Measurements from ENCODE around the gene RAPGEF6.

RAPGEF6 gene

DNA sequence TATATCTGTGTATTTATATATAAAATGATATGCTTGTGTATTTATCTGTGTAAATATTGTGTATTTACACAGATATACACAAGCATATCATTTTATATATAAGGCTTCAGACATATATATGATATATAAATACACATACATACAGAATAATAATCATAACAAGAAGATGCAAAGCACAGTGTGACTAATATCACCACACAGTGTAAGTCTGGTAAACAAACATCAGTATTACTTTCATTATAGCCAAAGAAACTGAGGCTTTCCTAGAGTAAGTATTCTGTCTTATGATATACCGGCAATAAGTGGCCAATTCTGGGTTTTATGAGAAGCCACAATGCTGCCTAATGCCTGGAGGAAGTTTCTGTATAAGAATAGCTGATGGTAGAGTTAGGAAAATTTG lies 29.9 kb upstream of the RAPGEF6 start:
- Histone ChIP-seq H3K4me3 (ENCODE audit: extremely low read depth, insufficient read depth, low read length, poor library complexity, severe bottlenecking) (no peak overlapping the region), H3K9me3 (ENCODE audit: control insufficient read depth, low read length) (no peaks in the 10 kb centered on the region), H3K4me1 (ENCODE audit: control insufficient read depth, insufficient read depth, low read length, poor library complexity, severe bottlenecking) (peaks cover 8% of the 10 kb centered on the region), H3K27ac (ENCODE audit: low read depth, low read length, severe bottlenecking) (no peak overlapping the region), H3K36me3 (ENCODE audit: control insufficient read depth, insufficient read depth, low read length) (peaks cover 44% of the 10 kb centered on the region)
- no CpG with 5 or more reads among the region's 1 CpG for WGBS, 2 experiments (ENCODE audit: insufficient coverage in 2 of 2)

- WGBS, 2 experiments (ENCODE audit: insufficient coverage in 2 of 2): 88% methylated on average over 1 of the region's 1 CpG; no CpG with 5 or more reads in 1 of the 2 experiments
- Histone ChIP-seq H3K4me1 (ENCODE audit: control insufficient read depth, insufficient read depth, low read length, poor library complexity, severe bottlenecking) (peaks cover 8% of the 10 kb centered on the region), H3K36me3 (ENCODE audit: control insufficient read depth, insufficient read depth, low read length) (peaks cover 49% of the 10 kb centered on the region), H3K9me3 (ENCODE audit: control insufficient read depth, low read length) (no peaks in the 10 kb centered on the region), H3K4me3 (ENCODE audit: extremely low read depth, insufficient read depth, low read length, poor library complexity, severe bottlenecking) (no peak overlapping the region), H3K27ac (ENCODE audit: low read depth, low read length, severe bottlenecking) (no peak overlapping the region)
Observed at GRCh38 chr5:131661933-131662332, 26.9 kb upstream of the RAPGEF6 start.

GRCh38 chr5:131659841-131660240 lies 24.8 kb upstream of the RAPGEF6 start:
- Histone ChIP-seq H3K9me3 (ENCODE audit: control insufficient read depth, low read length) (no peaks in the 10 kb centered on the region), H3K27ac (ENCODE audit: low read depth, low read length, severe bottlenecking) (no peak overlapping the region), H3K4me1 (ENCODE audit: control insufficient read depth, insufficient read depth, low read length, poor library complexity, severe bottlenecking) (peaks cover 8% of the 10 kb centered on the region), H3K4me3 (ENCODE audit: extremely low read depth, insufficient read depth, low read length, poor library complexity, severe bottlenecking) (no peak overlapping the region), H3K36me3 (ENCODE audit: control insufficient read depth, insufficient read depth, low read length) (peaks cover 49% of the 10 kb centered on the region)
- WGBS, 2 experiments (ENCODE audit: insufficient coverage in 2 of 2): 96 to 98% methylated on average over 8 of the region's 9 CpGs

- no peak overlapping the region for H3K4me3 ChIP-seq (ENCODE audit: extremely low read depth, insufficient read depth, low read length, poor library complexity, severe bottlenecking)
- no peaks in the 10 kb centered on the region for H3K9me3 ChIP-seq (ENCODE audit: control insufficient read depth, low read length)
- H3K27ac ChIP-seq (ENCODE audit: low read depth, low read length, severe bottlenecking): no peak overlapping the region
- 94% methylated on average over 10 to 13 of the region's 13 CpGs for WGBS, 2 experiments (ENCODE audit: insufficient coverage in 2 of 2)
- H3K36me3 ChIP-seq (ENCODE audit: control insufficient read depth, insufficient read depth, low read length): peaks cover 50% of the 10 kb centered on the region
- peaks cover 8% of the 10 kb centered on the region for H3K4me1 ChIP-seq (ENCODE audit: control insufficient read depth, insufficient read depth, low read length, poor library complexity, severe bottlenecking)
Observed at GRCh38 chr5:131659290-131659689, 24.3 kb upstream of the RAPGEF6 start.

DNA sequence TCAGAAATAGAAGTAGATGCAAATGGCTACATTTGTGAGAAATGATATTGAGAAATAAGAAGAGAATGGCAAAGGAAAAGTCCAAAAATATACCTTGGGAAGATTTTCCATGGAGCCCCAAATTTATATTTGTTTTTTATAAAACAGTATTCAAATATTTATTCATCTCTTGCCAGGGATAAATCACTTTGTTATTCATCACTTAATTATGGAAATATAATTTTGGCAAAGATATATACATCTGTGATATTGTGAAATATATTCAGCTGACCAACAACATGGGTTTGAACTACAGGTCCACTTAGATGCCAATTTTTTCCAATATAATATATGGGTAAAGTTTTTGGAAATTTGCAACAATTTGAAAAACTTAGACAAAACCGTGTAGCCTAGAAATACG lies 19.7 kb upstream of the RAPGEF6 start:
- H3K27ac ChIP-seq (ENCODE audit: low read depth, low read length, severe bottlenecking): no peak overlapping the region
- 100% methylated on average over 1 to 2 of the region's 2 CpGs for WGBS, 2 experiments (ENCODE audit: insufficient coverage in 2 of 2)
- H3K4me3 ChIP-seq (ENCODE audit: extremely low read depth, insufficient read depth, low read length, poor library complexity, severe bottlenecking): no peak overlapping the region
- H3K9me3 ChIP-seq (ENCODE audit: control insufficient read depth, low read length): no peaks in the 10 kb centered on the region
- no peaks in the 10 kb centered on the region for H3K4me1 ChIP-seq (ENCODE audit: control insufficient read depth, insufficient read depth, low read length, poor library complexity, severe bottlenecking)
- H3K36me3 ChIP-seq (ENCODE audit: control insufficient read depth, insufficient read depth, low read length): peaks cover 52% of the 10 kb centered on the region

DNA sequence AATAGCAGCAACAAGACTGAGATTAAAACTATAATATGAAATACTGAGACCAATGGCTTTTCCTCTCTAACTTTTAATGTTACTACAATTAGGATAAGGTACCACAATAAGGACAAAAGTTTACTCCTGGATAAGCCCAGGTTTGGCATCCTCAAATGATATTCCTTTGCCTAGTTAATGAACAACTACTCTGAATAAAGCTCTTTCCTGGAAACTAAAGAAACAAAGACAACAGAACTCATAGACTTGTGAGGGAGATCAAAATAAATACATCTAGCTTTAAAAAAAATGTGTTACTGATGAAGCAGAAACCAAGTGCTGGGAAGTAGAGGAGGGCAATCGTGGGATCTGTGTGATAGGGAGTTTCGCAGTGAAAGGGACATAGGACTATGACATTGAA lies 19.3 kb upstream of the RAPGEF6 start:
- Histone ChIP-seq H3K27ac (ENCODE audit: low read depth, low read length, severe bottlenecking) (no peak overlapping the region), H3K9me3 (ENCODE audit: control insufficient read depth, low read length) (no peaks in the 10 kb centered on the region), H3K36me3 (ENCODE audit: control insufficient read depth, insufficient read depth, low read length) (peaks cover 48% of the 10 kb centered on the region), H3K4me3 (ENCODE audit: extremely low read depth, insufficient read depth, low read length, poor library complexity, severe bottlenecking) (no peak overlapping the region), H3K4me1 (ENCODE audit: control insufficient read depth, insufficient read depth, low read length, poor library complexity, severe bottlenecking) (no peaks in the 10 kb centered on the region)
- 91 to 100% methylated on average over 2 of the region's 2 CpGs for WGBS, 2 experiments (ENCODE audit: insufficient coverage in 2 of 2)

- H3K36me3 ChIP-seq (ENCODE audit: control insufficient read depth, insufficient read depth, low read length): peaks cover 59% of the 10 kb centered on the region
- no peaks in the 10 kb centered on the region for H3K9me3 ChIP-seq (ENCODE audit: control insufficient read depth, low read length)
- no peaks in the 10 kb centered on the region for H3K4me1 ChIP-seq (ENCODE audit: control insufficient read depth, insufficient read depth, low read length, poor library complexity, severe bottlenecking)
- no peak overlapping the region for H3K4me3 ChIP-seq (ENCODE audit: extremely low read depth, insufficient read depth, low read length, poor library complexity, severe bottlenecking)
- no peak overlapping the region for H3K27ac ChIP-seq (ENCODE audit: low read depth, low read length, severe bottlenecking)
- WGBS, 2 experiments (ENCODE audit: insufficient coverage in 2 of 2): no CpG with 5 or more reads among the region's 3 CpGs
Observed at GRCh38 chr5:131649161-131649560, 14.1 kb upstream of the RAPGEF6 start.

GRCh38 chr5:131647048-131647769 lies 12.2 kb upstream of the RAPGEF6 start:
- WGBS, 2 experiments (ENCODE audit: insufficient coverage in 2 of 2): 89 to 93% methylated on average over 9 of the region's 10 CpGs
- peaks cover 43% of the 10 kb centered on the region for H3K36me3 ChIP-seq (ENCODE audit: control insufficient read depth, insufficient read depth, low read length)
- H3K9me3 ChIP-seq (ENCODE audit: control insufficient read depth, low read length): no peaks in the 10 kb centered on the region
- H3K27ac ChIP-seq (ENCODE audit: low read depth, low read length, severe bottlenecking): no peak overlapping the region
- H3K4me3 ChIP-seq (ENCODE audit: extremely low read depth, insufficient read depth, low read length, poor library complexity, severe bottlenecking): no peak overlapping the region
- no peaks in the 10 kb centered on the region for H3K4me1 ChIP-seq (ENCODE audit: control insufficient read depth, insufficient read depth, low read length, poor library complexity, severe bottlenecking)

GRCh38 chr5:131644822-131645221 lies 9.8 kb upstream of the RAPGEF6 start:
- H3K36me3 ChIP-seq (ENCODE audit: control insufficient read depth, insufficient read depth, low read length): peaks cover 26% of the 10 kb centered on the region
- no peaks in the 10 kb centered on the region for H3K4me1 ChIP-seq (ENCODE audit: control insufficient read depth, insufficient read depth, low read length, poor library complexity, severe bottlenecking)
- no peak overlapping the region for H3K4me3 ChIP-seq (ENCODE audit: extremely low read depth, insufficient read depth, low read length, poor library complexity, severe bottlenecking)
- no peak overlapping the region for H3K27ac ChIP-seq (ENCODE audit: low read depth, low read length, severe bottlenecking)
- 85 to 93% methylated on average over 3 to 5 of the region's 7 CpGs for WGBS, 2 experiments (ENCODE audit: insufficient coverage in 2 of 2)
- no peaks in the 10 kb centered on the region for H3K9me3 ChIP-seq (ENCODE audit: control insufficient read depth, low read length)

DNA sequence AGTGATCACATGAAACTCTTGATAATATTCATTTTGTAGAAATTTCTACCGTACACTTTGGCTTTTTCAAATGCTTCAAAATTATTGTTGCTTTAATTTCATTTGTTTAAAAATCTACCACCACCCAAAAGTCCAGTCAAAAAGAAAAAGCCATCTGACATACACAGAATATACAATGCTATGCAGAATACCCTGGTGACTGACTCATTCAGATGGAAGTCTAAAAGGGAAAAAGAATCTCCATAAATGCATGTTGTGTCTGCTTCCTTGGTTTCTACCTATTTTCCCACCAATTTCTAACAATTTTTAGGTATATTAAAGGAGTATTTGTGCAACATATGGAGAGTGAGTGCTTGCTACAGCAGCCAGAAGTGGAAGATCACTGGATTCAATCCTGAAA lies 9.3 kb upstream of the RAPGEF6 start:
- WGBS, 2 experiments (ENCODE audit: insufficient coverage in 2 of 2): no CpG with 5 or more reads among the region's 1 CpG
- Histone ChIP-seq H3K9me3 (ENCODE audit: control insufficient read depth, low read length) (no peaks in the 10 kb centered on the region), H3K4me1 (ENCODE audit: control insufficient read depth, insufficient read depth, low read length, poor library complexity, severe bottlenecking) (no peaks in the 10 kb centered on the region), H3K36me3 (ENCODE audit: control insufficient read depth, insufficient read depth, low read length) (peaks cover 26% of the 10 kb centered on the region), H3K4me3 (ENCODE audit: extremely low read depth, insufficient read depth, low read length, poor library complexity, severe bottlenecking) (no peak overlapping the region), H3K27ac (ENCODE audit: low read depth, low read length, severe bottlenecking) (no peak overlapping the region)

GRCh38 chr5:131641494-131641893 lies 6.5 kb upstream of the RAPGEF6 start:
- Histone ChIP-seq H3K9me3 (ENCODE audit: control insufficient read depth, low read length) (no peaks in the 10 kb centered on the region), H3K4me3 (ENCODE audit: extremely low read depth, insufficient read depth, low read length, poor library complexity, severe bottlenecking) (no peak overlapping the region), H3K36me3 (ENCODE audit: control insufficient read depth, insufficient read depth, low read length) (peaks cover 18% of the 10 kb centered on the region), H3K27ac (ENCODE audit: low read depth, low read length, severe bottlenecking) (no peak overlapping the region), H3K4me1 (ENCODE audit: control insufficient read depth, insufficient read depth, low read length, poor library complexity, severe bottlenecking) (no peaks in the 10 kb centered on the region)
- no CpG with 5 or more reads among the region's 1 CpG for WGBS, 2 experiments (ENCODE audit: insufficient coverage in 2 of 2)

All from mesodermal cell (in vitro differentiated cells).